ENCODE measurements around the gene SAXO2. TPM values are rescaled to one million over a fixed set of nuclear protein-coding genes. Genes with fewer than 3 reads are reported as not detected.
"Not testable (repeated sequence)": the region's sequence is repeated elsewhere in the genome, so short reads cannot be mapped to it uniquely, and the experiment has no call there.

SAXO2 gene
- total and polyA plus RNA-seq, 2 of the 4 experiments (the other 2 are of a cell fraction), result 0.14 TPM; not detected in 1

DNA sequence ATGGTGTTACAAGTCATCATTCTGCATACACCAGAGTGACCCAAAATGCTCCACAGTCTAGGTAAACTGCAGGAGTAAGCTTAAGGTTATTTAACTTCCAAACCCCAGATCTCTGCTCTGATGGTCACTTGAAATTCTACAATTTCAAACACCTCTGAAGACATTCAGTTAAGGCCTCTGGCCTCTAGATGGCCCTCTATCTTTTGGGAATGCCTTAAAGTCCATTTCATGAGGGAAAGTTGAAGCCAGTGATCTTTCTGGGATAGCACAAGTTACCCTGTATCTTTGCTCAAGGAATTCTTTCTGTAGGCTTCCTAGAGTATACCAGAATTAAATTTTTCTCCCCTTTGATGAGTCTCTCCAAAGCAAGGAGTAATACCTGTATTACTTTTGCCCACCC lies 18.7 kb downstream of the SAXO2 start:
- H2BK120ac ChIP-seq (ENCODE audit: low read depth, low read length); H2BK5ac ChIP-seq (ENCODE audit: low read depth, low read length, poor library complexity, severe bottlenecking); H3K4me3 ChIP-seq (ENCODE audit: insufficient read depth, low read depth, low read length); H3K4me1 ChIP-seq (ENCODE audit: control insufficient read depth, insufficient read depth, low read length); intact Hi-C loops (cut with micrococcal nuclease); H3K18ac ChIP-seq (ENCODE audit: low read depth, low read length); H2AFZ ChIP-seq (replicated peaks; ENCODE audit: low read length, poor library complexity); H2BK15ac ChIP-seq (ENCODE audit: low read depth, low read length); H3K27me3 ChIP-seq (ENCODE audit: control insufficient read depth, insufficient read depth, low read length); H4K8ac ChIP-seq (ENCODE audit: low read depth in 2 of 2, low read length in 2 of 2); H3K4me2 ChIP-seq (ENCODE audit: low read depth, low read length); H3K4ac ChIP-seq (ENCODE audit: low read depth, low read length); dilution Hi-C loops (cut with HindIII; ENCODE audit: low sequenced_read_pairs, unreplicated experiment); H3K23ac ChIP-seq (ENCODE audit: low read depth, low read length); H3K9me1 ChIP-seq (ENCODE audit: insufficient read depth, low read length); H3K56ac ChIP-seq (ENCODE audit: extremely low read depth, insufficient read depth, low read length); H4K91ac ChIP-seq (ENCODE audit: insufficient read depth, low read depth, low read length); POLR2A ChIA-PET (ENCODE audit: unreplicated experiment); H3K14ac ChIP-seq (replicated peaks; ENCODE audit: low read depth, low read length); H2AK5ac ChIP-seq (ENCODE audit: low read depth, low read length); H3K9me3 ChIP-seq (ENCODE audit: control insufficient read depth, insufficient read depth, low read length); DNase-seq; H4K20me1 ChIP-seq (ENCODE audit: insufficient read depth, low read length); H3K9ac ChIP-seq (ENCODE audit: low read depth, low read length); H3K79me1 ChIP-seq (ENCODE audit: low read depth in 1 of 2, low read length in 2 of 2); BruUV-seq (replicated peaks); H3K27ac ChIP-seq (ENCODE audit: insufficient read depth, low read length); H4K5ac ChIP-seq (ENCODE audit: low read depth, low read length); H2BK20ac ChIP-seq (ENCODE audit: low read depth, low read length); H2AK9ac ChIP-seq (replicated peaks; ENCODE audit: low read depth, low read length, poor library complexity); H3K36me3 ChIP-seq (ENCODE audit: control insufficient read depth, insufficient read depth, low read length); in situ Hi-C loops (cut with MboI; ENCODE audit: low sequenced_read_pairs): not testable (repeated sequence)
- CTCF ChIA-PET, result interaction anchor here (1.0 kb wide), 1 partner anchor 11 kb away, joined by 5 read pairs; no protein-coding TSS in a partner anchor
- TF ChIP-seq CTCF (conservative IDR thresholded peaks at IDR 0.05; ENCODE audit: low read depth, low read length), result peak; percentile 16; the same call in 1 of the 2 replicates
- peak; percentile 83 for ATAC-seq (ENCODE audit: low read depth)

GRCh38 chr15:82282386-82282785 lies 19.8 kb downstream of the SAXO2 start:
- H2AK9ac ChIP-seq (replicated peaks; ENCODE audit: low read depth, low read length, poor library complexity); H3K9me1 ChIP-seq (ENCODE audit: insufficient read depth, low read length); H3K9ac ChIP-seq (ENCODE audit: low read depth, low read length); H3K27ac ChIP-seq (ENCODE audit: insufficient read depth, low read length); H2BK15ac ChIP-seq (ENCODE audit: low read depth, low read length); H3K4ac ChIP-seq (ENCODE audit: low read depth, low read length); H2BK120ac ChIP-seq (ENCODE audit: low read depth, low read length); BruUV-seq (replicated peaks); H4K91ac ChIP-seq (ENCODE audit: insufficient read depth, low read depth, low read length); H2AK5ac ChIP-seq (ENCODE audit: low read depth, low read length); H3K4me3 ChIP-seq (ENCODE audit: insufficient read depth, low read depth, low read length); in situ Hi-C loops (cut with MboI; ENCODE audit: low sequenced_read_pairs); DNase-seq; H3K56ac ChIP-seq (ENCODE audit: extremely low read depth, insufficient read depth, low read length); dilution Hi-C loops (cut with HindIII; ENCODE audit: low sequenced_read_pairs, unreplicated experiment); intact Hi-C loops (cut with micrococcal nuclease); H3K4me2 ChIP-seq (ENCODE audit: low read depth, low read length); H3K18ac ChIP-seq (ENCODE audit: low read depth, low read length); H4K8ac ChIP-seq (ENCODE audit: low read depth in 2 of 2, low read length in 2 of 2); H3K9me3 ChIP-seq (ENCODE audit: control insufficient read depth, insufficient read depth, low read length); H4K20me1 ChIP-seq (ENCODE audit: insufficient read depth, low read length); CTCF ChIA-PET; ATAC-seq (ENCODE audit: low read depth); H3K79me1 ChIP-seq (ENCODE audit: low read depth in 1 of 2, low read length in 2 of 2); H4K5ac ChIP-seq (ENCODE audit: low read depth, low read length); H3K36me3 ChIP-seq (ENCODE audit: control insufficient read depth, insufficient read depth, low read length); H3K14ac ChIP-seq (replicated peaks; ENCODE audit: low read depth, low read length); H3K4me1 ChIP-seq (ENCODE audit: control insufficient read depth, insufficient read depth, low read length); H2BK5ac ChIP-seq (ENCODE audit: low read depth, low read length, poor library complexity, severe bottlenecking); H2BK20ac ChIP-seq (ENCODE audit: low read depth, low read length); H3K27me3 ChIP-seq (ENCODE audit: control insufficient read depth, insufficient read depth, low read length); H3K23ac ChIP-seq (ENCODE audit: low read depth, low read length); H2AFZ ChIP-seq (replicated peaks; ENCODE audit: low read length, poor library complexity); POLR2A ChIA-PET (ENCODE audit: unreplicated experiment): not testable (repeated sequence)
- no CpG with 5 or more reads among the region's 4 CpGs for WGBS, 2 experiments (ENCODE audit: extremely low coverage in 2 of 2, insufficient read length in 1 of 2)

Measured in IMR-90 (cell line).